Loucy (cell line): Measurements from ENCODE around the gene CACNG6.

ENCODE experiments used
- H2AFZ ChIP-seq: fragments of 200-600 bp; sonication (generic); 2 replicates; pipeline ENCODE4 v1.6.0; 2016; ENCODE audit warnings: antibody characterized with exemption, mild to moderate bottlenecking, low read length, moderate library complexity
- H3F3A ChIP-seq: fragments of 200-600 bp; 2 replicates; pipeline ENCODE4 v1.6.0; 2016; ENCODE audit warnings: antibody characterized with exemption, low read depth, mild to moderate bottlenecking
- H3K27me3 ChIP-seq: fragments of 200-600 bp; sonication (generic); 2 replicates; pipeline ENCODE4 v1.6.1; 2014; ENCODE audit warnings: low read length, mild to moderate bottlenecking; ENCODE audit not compliant: insufficient read depth, poor library complexity, severe bottlenecking
- H3K36me3 ChIP-seq: fragments of 200-600 bp; sonication (generic); 2 replicates; pipeline ENCODE4 v1.6.1; 2016; ENCODE audit warnings: low read length; ENCODE audit not compliant: insufficient read depth
- H3K4me1 ChIP-seq: fragments of 200-600 bp; sonication (generic); 2 replicates; pipeline ENCODE4 v1.5.1; 2014; ENCODE audit warnings: low read length, mild to moderate bottlenecking; ENCODE audit not compliant: insufficient read depth, poor library complexity, severe bottlenecking
- H3K4me2 ChIP-seq: fragments of 200-600 bp; sonication (generic); 2 replicates; pipeline ENCODE4 v1.6.0; 2014; ENCODE audit warnings: antibody characterized with exemption, low read length, low read depth, mild to moderate bottlenecking; ENCODE audit not compliant: poor library complexity, severe bottlenecking
- H3K4me3 ChIP-seq: fragments of 200-600 bp; sonication (generic); 2 replicates; pipeline ENCODE4 v1.5.1; 2014; ENCODE audit warnings: low read length, mild to moderate bottlenecking, mixed read lengths; ENCODE audit not compliant: poor library complexity, severe bottlenecking
- H3K79me2 ChIP-seq: fragments of 200-600 bp; sonication (generic); 2 replicates; pipeline ENCODE4 v1.6.1; 2014; ENCODE audit warnings: low read length; ENCODE audit not compliant: insufficient read depth
- H3K9ac ChIP-seq: fragments of 200-600 bp; sonication (generic); 2 replicates; pipeline ENCODE4 v1.6.0; 2014; ENCODE audit warnings: mild to moderate bottlenecking, low read depth, low read length, moderate library complexity; ENCODE audit not compliant: poor library complexity, severe bottlenecking
- H3K9me2 ChIP-seq: fragments of 200-600 bp; sonication (generic); replicated peaks from 2 replicates; pipeline ENCODE4 v1.6.1; 2016; ENCODE audit warnings: low read depth, low read length, mixed read lengths
- H3K9me3 ChIP-seq: fragments of 200-600 bp; sonication (generic); 2 replicates; pipeline ENCODE4 v1.6.1; 2014; ENCODE audit warnings: mild to moderate bottlenecking, antibody characterized with exemption, low read length, low read depth; ENCODE audit not compliant: insufficient read depth
- H4K20me1 ChIP-seq: fragments of 200-600 bp; sonication (generic); 2 replicates; pipeline ENCODE4 v1.6.0; 2014; ENCODE audit warnings: antibody characterized with exemption, low read length, mild to moderate bottlenecking; ENCODE audit not compliant: insufficient read depth, poor library complexity, severe bottlenecking
- EZH2phosphoT487 ChIP-seq: fragments of 200-600 bp; IDR thresholded peaks from 2 replicates; pipeline ENCODE4 v1.6.1; 2018; ENCODE audit warnings: antibody characterized with exemption, mild to moderate bottlenecking, moderate library complexity, borderline replicate concordance
- TF ChIP-seq, protein P1 (sequence below): fragments of 200-600 bp; sonication (generic); conservative IDR thresholded peaks from 2 replicates; pipeline ENCODE4 v1.5.1; 2014; ENCODE audit warnings: mild to moderate bottlenecking, antibody characterized with exemption, low read length

The CACNG6 gene

DNA sequence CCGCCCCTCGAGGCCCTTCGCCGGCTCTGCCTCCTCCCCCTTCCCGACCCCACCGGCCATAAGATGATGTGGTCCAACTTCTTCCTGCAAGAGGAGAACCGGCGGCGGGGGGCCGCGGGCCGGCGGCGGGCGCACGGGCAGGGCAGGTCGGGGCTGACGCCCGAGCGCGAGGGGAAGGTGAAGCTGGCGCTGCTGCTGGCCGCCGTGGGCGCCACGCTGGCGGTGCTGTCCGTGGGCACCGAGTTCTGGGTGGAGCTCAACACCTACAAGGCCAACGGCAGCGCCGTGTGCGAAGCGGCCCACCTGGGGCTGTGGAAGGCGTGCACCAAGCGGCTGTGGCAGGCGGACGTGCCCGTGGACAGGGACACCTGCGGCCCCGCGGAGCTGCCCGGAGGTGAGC, 1.4 kb downstream of the CACNG6 start:
- H3F3A ChIP-seq = no peaks in the 10 kb centered on the region
- no peak overlapping the region for H2AFZ ChIP-seq
- H3K79me2 ChIP-seq = no peaks in the 10 kb centered on the region
- H4K20me1 ChIP-seq = no peaks in the 10 kb centered on the region
- H3K4me1 ChIP-seq = no peaks in the 10 kb centered on the region
- no peaks in the 10 kb centered on the region for H3K36me3 ChIP-seq
- H3K9me2 ChIP-seq = no peaks in the 10 kb centered on the region
- no peak overlapping the region for H3K4me3 ChIP-seq
- no peak overlapping the region for H3K9ac ChIP-seq
- H3K9me3 ChIP-seq = no peaks in the 10 kb centered on the region
- TF ChIP-seq, protein P1, sequence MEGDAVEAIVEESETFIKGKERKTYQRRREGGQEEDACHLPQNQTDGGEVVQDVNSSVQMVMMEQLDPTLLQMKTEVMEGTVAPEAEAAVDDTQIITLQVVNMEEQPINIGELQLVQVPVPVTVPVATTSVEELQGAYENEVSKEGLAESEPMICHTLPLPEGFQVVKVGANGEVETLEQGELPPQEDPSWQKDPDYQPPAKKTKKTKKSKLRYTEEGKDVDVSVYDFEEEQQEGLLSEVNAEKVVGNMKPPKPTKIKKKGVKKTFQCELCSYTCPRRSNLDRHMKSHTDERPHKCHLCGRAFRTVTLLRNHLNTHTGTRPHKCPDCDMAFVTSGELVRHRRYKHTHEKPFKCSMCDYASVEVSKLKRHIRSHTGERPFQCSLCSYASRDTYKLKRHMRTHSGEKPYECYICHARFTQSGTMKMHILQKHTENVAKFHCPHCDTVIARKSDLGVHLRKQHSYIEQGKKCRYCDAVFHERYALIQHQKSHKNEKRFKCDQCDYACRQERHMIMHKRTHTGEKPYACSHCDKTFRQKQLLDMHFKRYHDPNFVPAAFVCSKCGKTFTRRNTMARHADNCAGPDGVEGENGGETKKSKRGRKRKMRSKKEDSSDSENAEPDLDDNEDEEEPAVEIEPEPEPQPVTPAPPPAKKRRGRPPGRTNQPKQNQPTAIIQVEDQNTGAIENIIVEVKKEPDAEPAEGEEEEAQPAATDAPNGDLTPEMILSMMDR = no peak
- no peak for TF ChIP-seq EZH2phosphoT487
- no peak overlapping the region for H3K4me2 ChIP-seq
- H3K27me3 ChIP-seq = no peaks in the 10 kb centered on the region

DNA sequence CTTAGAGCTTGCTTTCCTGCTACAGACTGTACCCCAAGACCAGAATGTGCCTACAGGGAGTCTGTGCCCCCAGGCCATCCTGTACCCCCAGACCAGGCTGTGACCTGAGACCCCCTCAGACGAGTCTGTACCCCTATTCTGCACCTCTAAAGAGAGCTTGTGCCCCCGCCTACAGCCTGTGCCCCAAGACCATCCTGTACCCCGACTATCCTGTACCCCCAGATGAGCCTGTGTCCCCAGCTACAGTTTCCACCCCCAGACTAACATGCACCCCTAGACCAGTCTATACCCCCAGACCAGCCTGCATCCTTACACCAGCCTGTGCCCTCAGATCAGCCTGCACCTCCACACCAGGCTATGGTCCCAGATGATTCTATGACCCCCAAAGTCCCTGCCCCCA, 2.0 kb downstream of the CACNG6 start:
- no peak for TF ChIP-seq EZH2phosphoT487
- TF ChIP-seq, protein P1 = no peak
- no peaks in the 10 kb centered on the region for H4K20me1 ChIP-seq
- H3K36me3 ChIP-seq = no peaks in the 10 kb centered on the region
- H3K27me3 ChIP-seq = no peaks in the 10 kb centered on the region
- H3K9me2 ChIP-seq = no peaks in the 10 kb centered on the region
- no peaks in the 10 kb centered on the region for H3K79me2 ChIP-seq
- H3K4me1 ChIP-seq = no peaks in the 10 kb centered on the region
- H2AFZ ChIP-seq = no peak overlapping the region
- H3F3A ChIP-seq = no peaks in the 10 kb centered on the region
- H3K9ac ChIP-seq = no peak overlapping the region
- no peak overlapping the region for H3K4me2 ChIP-seq
- no peak overlapping the region for H3K4me3 ChIP-seq
- no peaks in the 10 kb centered on the region for H3K9me3 ChIP-seq

DNA sequence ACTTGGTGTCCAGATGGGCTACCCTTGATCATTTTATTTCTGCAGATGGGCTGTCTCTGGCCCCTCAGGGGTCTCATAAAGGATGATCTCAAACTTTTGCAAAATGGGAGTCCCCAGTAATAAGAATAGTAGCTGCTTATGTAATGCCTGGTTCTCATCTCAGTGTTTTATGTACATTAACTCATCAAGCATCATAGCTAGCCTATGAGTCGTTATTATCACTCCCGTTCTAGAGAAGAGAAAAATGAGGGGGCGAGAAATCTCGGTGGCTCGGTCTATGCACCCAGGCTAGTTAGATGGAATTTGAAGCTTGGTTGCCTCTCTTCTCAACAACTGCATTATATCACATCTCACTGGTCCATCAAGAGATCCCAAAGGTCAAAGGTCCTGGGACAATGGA, 3.4 kb downstream of the CACNG6 start:
- Histone ChIP-seq H3K9me2 (no peaks in the 10 kb centered on the region), H3K79me2 (no peaks in the 10 kb centered on the region), H3K9me3 (no peaks in the 10 kb centered on the region), H3K4me1 (no peaks in the 10 kb centered on the region), H3K4me2 (no peak overlapping the region), H2AFZ (no peak overlapping the region), H3F3A (no peaks in the 10 kb centered on the region), H4K20me1 (no peaks in the 10 kb centered on the region), H3K27me3 (no peaks in the 10 kb centered on the region), H3K9ac (no peak overlapping the region), H3K4me3 (no peak overlapping the region), H3K36me3 (no peaks in the 10 kb centered on the region)
- TF ChIP-seq EZH2phosphoT487 = no peak
- TF ChIP-seq, protein P1 = no peak
